Osteoblast (primary cell): ENCODE measurements around the gene NDUFAF2. TPM values are rescaled to one million over a fixed set of nuclear protein-coding genes. Genes with fewer than 3 reads are reported as not detected.
A peak's percentile ranks its signal among the peaks of the same experiment; 100 is the strongest.

Experiments
- DNase-seq: peaks from one replicate; pipeline ENCODE4 v3.0.0; 2011; ENCODE audit warnings: low spot score, mixed read lengths; ENCODE audit not compliant: insufficient read length; ENCODE audit errors: missing footprints
- H2AFZ ChIP-seq: 2 replicates; pipeline ENCODE4 v1.6.0; 2011; ENCODE audit warnings: mild to moderate bottlenecking, low read length
- H3K27ac ChIP-seq: 2 replicates; pipeline ENCODE4 v1.5.1; 2011; ENCODE audit warnings: mild to moderate bottlenecking, low read depth, low read length, moderate library complexity
- H3K27me3 ChIP-seq: 2 replicates; pipeline ENCODE4 v1.6.0; 2012; ENCODE audit warnings: mild to moderate bottlenecking, control low read depth, inconsistent platforms, low read length, moderate library complexity; ENCODE audit not compliant: insufficient read depth
- H3K36me3 ChIP-seq: 2 replicates; pipeline ENCODE4 v1.5.1; 2011; ENCODE audit warnings: mild to moderate bottlenecking, low read length, control low read depth, moderate library complexity; ENCODE audit not compliant: insufficient read depth
- H3K4me1 ChIP-seq: 2 replicates; pipeline ENCODE4 v1.5.1; 2011; ENCODE audit warnings: mild to moderate bottlenecking, low read length, control low read depth, moderate library complexity; ENCODE audit not compliant: insufficient read depth
- H3K4me2 ChIP-seq: 2 replicates; pipeline ENCODE4 v1.6.0; 2011; ENCODE audit warnings: mild to moderate bottlenecking, low read length; ENCODE audit not compliant: insufficient read depth
- H3K4me3 ChIP-seq: fragments of 200-600 bp; sonication (generic); 3 replicates; pipeline ENCODE4 v1.5.1; 2012; ENCODE audit warnings: mild to moderate bottlenecking, low read length, inconsistent platforms; ENCODE audit not compliant: insufficient read depth
- H3K79me2 ChIP-seq: 2 replicates; pipeline ENCODE4 v1.6.0; 2012; ENCODE audit warnings: mild to moderate bottlenecking, low read length, control low read depth, inconsistent platforms; ENCODE audit not compliant: insufficient read depth
- H3K9me3 ChIP-seq: 2 replicates; pipeline ENCODE4 v1.5.1; 2011; ENCODE audit warnings: low read depth, low read length, control low read depth
- H4K20me1 ChIP-seq: 2 replicates; pipeline ENCODE4 v1.6.0; 2012; ENCODE audit warnings: mild to moderate bottlenecking, low read length, control low read depth; ENCODE audit not compliant: insufficient read depth
- total RNA-seq: library from RNA; depleted of rRNA; stranded (reverse); fragments of >200 nt; gene quantifications from 2 replicates; pipeline ENCODE4 v1.2.3, GENCODE V29; 2012
- TF ChIP-seq, protein P1 (sequence below): IDR thresholded peaks from 2 replicates; pipeline ENCODE4 v1.5.1; 2011; ENCODE audit warnings: mild to moderate bottlenecking, low read depth, low read length, moderate library complexity; ENCODE audit errors: extremely low read depth

The NDUFAF2 gene, protein sequence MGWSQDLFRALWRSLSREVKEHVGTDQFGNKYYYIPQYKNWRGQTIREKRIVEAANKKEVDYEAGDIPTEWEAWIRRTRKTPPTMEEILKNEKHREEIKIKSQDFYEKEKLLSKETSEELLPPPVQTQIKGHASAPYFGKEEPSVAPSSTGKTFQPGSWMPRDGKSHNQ
- 22.1 and 24.5 TPM in 2 replicates for total RNA-seq

DNA sequence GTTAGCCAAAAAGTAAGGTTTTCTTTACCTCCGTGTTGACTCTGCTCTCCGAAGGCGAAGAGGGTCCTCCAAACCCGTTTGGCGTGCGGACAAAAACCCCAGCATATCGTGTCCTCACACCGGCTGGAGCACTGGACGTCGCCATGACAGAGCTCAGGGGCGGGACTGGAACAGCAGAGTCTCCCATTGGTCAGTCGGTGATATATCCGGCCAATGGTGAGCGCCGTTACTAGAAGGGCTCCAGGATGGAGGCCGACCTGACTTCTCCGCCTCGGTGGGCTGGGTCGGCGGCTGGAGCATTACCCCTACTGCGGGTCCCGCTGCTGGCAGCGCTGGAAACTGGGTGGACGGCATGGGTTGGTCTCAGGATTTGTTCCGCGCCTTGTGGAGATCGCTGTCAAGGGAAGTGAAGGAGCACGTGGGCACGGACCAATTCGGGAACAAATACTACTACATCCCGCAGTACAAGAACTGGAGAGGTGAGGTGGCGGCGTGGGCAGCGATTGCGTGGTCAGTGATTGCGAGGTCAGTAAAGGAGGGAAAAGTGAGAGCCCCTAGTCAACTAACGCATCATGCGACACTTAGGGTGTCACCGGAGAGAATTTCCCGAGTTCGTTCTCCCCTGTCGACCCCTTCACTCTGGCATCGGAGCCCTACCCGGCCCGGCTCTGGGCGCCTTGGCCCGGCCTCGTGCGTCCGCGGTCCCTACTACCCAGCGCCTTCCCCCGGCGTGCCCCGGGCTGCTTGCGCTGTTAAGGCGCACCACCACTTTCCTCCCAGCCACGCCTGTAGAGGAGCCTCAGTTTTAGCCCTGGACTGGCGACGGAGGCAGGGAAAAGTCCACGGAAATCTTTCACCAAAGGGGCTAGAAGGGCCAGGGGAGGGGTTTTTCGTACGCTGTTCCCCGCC, at the start of gene NDUFAF2, which contains the start of gene ERCC8:
NDUFAF2 (plus strand) TSS at position 302 of the 909 bp plus-strand sequence; CDS start at position 353, 51 bp downstream.
ERCC8 (minus strand) TSS at position 167 of the 909 bp plus-strand sequence; CDS start at position 105, 62 bp downstream.
- Histone ChIP-seq H3K79me2 (peaks cover 84% of the 10 kb centered on the region), H3K9me3 (no peaks in the 10 kb centered on the region), H3K27ac (peak within 1 kb of the TSS; percentile 87), H3K27me3 (no peaks in the 10 kb centered on the region), H3K4me1 (peaks cover 20% of the 10 kb centered on the region), H4K20me1 (peaks cover 12% of the 10 kb centered on the region), H2AFZ (peak within 1 kb of the TSS; percentile 100), H3K4me3 (peak within 1 kb of the TSS; percentile 97), H3K4me2 (peak within 1 kb of the TSS; percentile 95), H3K36me3 (no peaks in the 10 kb centered on the region)
- TF ChIP-seq, protein P1, sequence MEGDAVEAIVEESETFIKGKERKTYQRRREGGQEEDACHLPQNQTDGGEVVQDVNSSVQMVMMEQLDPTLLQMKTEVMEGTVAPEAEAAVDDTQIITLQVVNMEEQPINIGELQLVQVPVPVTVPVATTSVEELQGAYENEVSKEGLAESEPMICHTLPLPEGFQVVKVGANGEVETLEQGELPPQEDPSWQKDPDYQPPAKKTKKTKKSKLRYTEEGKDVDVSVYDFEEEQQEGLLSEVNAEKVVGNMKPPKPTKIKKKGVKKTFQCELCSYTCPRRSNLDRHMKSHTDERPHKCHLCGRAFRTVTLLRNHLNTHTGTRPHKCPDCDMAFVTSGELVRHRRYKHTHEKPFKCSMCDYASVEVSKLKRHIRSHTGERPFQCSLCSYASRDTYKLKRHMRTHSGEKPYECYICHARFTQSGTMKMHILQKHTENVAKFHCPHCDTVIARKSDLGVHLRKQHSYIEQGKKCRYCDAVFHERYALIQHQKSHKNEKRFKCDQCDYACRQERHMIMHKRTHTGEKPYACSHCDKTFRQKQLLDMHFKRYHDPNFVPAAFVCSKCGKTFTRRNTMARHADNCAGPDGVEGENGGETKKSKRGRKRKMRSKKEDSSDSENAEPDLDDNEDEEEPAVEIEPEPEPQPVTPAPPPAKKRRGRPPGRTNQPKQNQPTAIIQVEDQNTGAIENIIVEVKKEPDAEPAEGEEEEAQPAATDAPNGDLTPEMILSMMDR = no peak
- DNase-seq = peak; percentile 97

DNA sequence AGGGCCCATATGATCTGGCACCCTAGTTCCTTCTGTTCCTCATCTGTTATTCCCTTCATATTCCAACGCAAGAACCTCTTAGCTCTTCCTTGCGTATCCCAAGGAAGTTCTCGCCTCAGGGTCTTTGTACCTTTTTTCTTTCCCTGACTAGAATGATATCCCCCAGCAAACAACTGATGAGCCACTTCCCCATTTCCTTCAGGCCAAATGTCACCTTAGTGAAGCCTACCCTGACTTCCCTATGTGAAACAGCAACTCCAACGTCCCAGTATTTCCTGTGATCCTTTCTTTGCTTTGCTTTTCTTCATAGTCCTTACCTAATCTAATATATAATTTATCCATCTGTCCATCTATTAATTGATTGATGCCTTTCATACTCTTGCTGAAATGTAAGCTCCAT, 48.0 kb upstream of the NDUFAF2 start:
- Histone ChIP-seq H3K4me3 (no peak overlapping the region), H3K9me3 (no peaks in the 10 kb centered on the region), H3K27me3 (no peaks in the 10 kb centered on the region), H3K4me2 (no peak overlapping the region), H2AFZ (no peak overlapping the region), H4K20me1 (no peaks in the 10 kb centered on the region), H3K4me1 (no peaks in the 10 kb centered on the region), H3K36me3 (peaks cover 6% of the 10 kb centered on the region), H3K27ac (no peak overlapping the region), H3K79me2 (no peaks in the 10 kb centered on the region)
- TF ChIP-seq, protein P1 = no peak
- DNase-seq = peak; percentile 15

DNA sequence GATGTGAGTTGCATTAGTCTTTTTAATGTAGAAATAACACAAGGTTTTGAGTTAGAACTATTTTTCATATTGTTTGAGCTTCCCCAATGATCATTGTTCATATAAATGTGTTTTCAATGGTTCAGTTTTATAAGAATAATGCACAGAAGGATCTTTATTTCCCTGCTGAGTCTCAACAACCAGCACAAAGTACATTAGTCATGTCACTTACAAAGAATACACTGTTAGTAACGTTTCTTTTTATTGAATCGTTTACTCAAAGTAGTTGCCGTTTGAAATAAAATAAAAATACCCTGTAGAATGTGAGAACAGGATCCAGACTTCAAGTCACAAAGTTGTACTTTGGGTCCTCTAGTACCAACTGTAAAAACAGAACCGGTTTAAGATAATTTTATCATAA, 41.6 kb upstream of the NDUFAF2 start:
- Histone ChIP-seq H2AFZ (no peak overlapping the region), H3K27ac (no peak overlapping the region), H3K4me3 (no peak overlapping the region), H3K4me2 (no peak overlapping the region), H3K27me3 (no peaks in the 10 kb centered on the region), H3K4me1 (no peaks in the 10 kb centered on the region), H4K20me1 (no peaks in the 10 kb centered on the region), H3K9me3 (no peaks in the 10 kb centered on the region), H3K79me2 (no peaks in the 10 kb centered on the region), H3K36me3 (no peaks in the 10 kb centered on the region)
- no peak for DNase-seq
- TF ChIP-seq, protein P1 = no peak

DNA sequence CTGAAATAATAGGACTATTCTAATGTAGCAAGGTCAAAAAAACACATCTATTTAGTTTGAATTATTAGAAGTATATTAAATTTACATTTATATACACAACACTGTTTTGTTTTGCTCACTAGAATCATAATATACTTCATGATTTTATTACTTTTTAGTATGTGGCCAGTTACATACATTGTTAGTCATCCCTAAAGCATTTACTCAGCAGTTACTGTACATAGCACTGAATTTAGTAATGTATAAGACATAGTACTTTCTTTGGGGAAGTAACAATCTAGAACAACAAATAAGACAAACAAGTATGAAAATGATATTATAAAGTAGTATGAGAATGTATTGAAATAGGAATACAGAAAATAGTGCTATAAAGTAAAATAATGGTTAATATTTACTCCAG, 28.4 kb upstream of the NDUFAF2 start:
- no peaks in the 10 kb centered on the region for H3K79me2 ChIP-seq
- no peaks in the 10 kb centered on the region for H4K20me1 ChIP-seq
- H3K36me3 ChIP-seq = no peaks in the 10 kb centered on the region
- TF ChIP-seq, protein P1 = no peak
- no peak overlapping the region for H3K27ac ChIP-seq
- no peaks in the 10 kb centered on the region for H3K9me3 ChIP-seq
- no peak overlapping the region for H3K4me3 ChIP-seq
- DNase-seq = no peak
- H3K4me2 ChIP-seq = no peak overlapping the region
- no peaks in the 10 kb centered on the region for H3K27me3 ChIP-seq
- H3K4me1 ChIP-seq = peaks cover 5% of the 10 kb centered on the region
- no peak overlapping the region for H2AFZ ChIP-seq
